ENCODE results near the gene ROCK2.

DNA sequence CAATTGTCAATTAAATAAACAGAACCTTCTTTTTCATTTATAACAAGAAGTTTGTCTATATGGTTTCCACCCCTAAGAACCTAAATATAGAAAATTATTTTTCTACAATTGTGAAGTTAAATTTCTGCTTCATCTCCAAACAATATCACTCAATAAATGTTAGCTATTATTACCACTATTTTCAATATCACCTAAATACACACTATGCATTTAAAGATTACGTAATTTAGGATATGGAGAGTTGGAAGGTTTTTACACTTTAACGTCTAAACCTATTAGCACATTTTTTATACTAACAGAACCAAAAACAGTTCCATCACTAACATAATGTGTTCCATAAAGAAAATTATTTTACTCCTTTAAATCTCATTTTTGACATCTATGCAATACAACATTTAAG is 48.0 kb downstream of the ROCK2 start:
- TF ChIP-seq GATA2 (IDR thresholded peaks at IDR 0.05; ENCODE audit: low read depth, low read length) (no peak), GATA3 (IDR thresholded peaks at IDR 0.05; ENCODE audit: low read depth, low read length) (no peak)
